Panc1 (cell line): Measurements from ENCODE around the gene USP27X. TPM values are rescaled to one million over a fixed set of nuclear protein-coding genes. Genes with fewer than 3 reads are reported as not detected.

Source experiments
- ATAC-seq: fragments of 200-7000 bp; cut with Tn5 transposase; 2 replicates; pipeline ENCODE4 v1.9.1; 2020; ENCODE audit warnings: mild to moderate bottlenecking, moderate library complexity
- BruUV-seq: library from RNA; stranded (reverse); fragments of 400-500 nt; replicated peaks from 2 replicates; lab custom pipeline; 2021; lab: Mats Ljungman, UMichigan
- CTCF ChIA-PET: fragments of 300-600 bp; sonication (Branson Sonifier 250); formaldehyde crosslinking; loops from one replicate; lab custom pipeline; 2022; ENCODE audit warnings: antibody characterized with exemption; lab: Charles Lee
- POLR2A ChIA-PET: fragments of 300-600 bp; sonication (Branson Sonifier 250); formaldehyde crosslinking; loops from one replicate; lab custom pipeline; 2022; ENCODE audit warnings: antibody characterized with exemption; lab: Charles Lee
- DNase-seq: peaks from one replicate; pipeline ENCODE4 v3.0.0-alpha.2; 2010; ENCODE audit warnings: low read depth, low spot score
- H3K27ac ChIP-seq: 2 replicates; pipeline ENCODE4 v1.5.1; 2011; ENCODE audit warnings: mild to moderate bottlenecking, low read length, inconsistent platforms
- H3K27me3 ChIP-seq: fragments of 200-500 bp; sonication (Bioruptor generic); 2 replicates; pipeline ENCODE4 v1.6.0; 2014; ENCODE audit warnings: low read length, inconsistent platforms; ENCODE audit not compliant: control insufficient read depth, insufficient read depth
- H3K36me3 ChIP-seq: fragments of 200-500 bp; sonication (Bioruptor generic); 2 replicates; pipeline ENCODE4 v1.5.1; 2014; ENCODE audit warnings: inconsistent platforms, mild to moderate bottlenecking, low read length, moderate library complexity; ENCODE audit not compliant: control insufficient read depth, insufficient read depth
- H3K4me1 ChIP-seq: 2 replicates; pipeline ENCODE4 v1.5.1; 2011; ENCODE audit warnings: inconsistent platforms, mild to moderate bottlenecking, low read length, moderate library complexity; ENCODE audit not compliant: control insufficient read depth, insufficient read depth
- H3K4me3 ChIP-seq, 2 experiments: 2 replicates each; pipeline ENCODE4 v1.5.1; 2011 to 2012; ENCODE audit warnings: low read depth in 2 of 2, low read length in 2 of 2, mild to moderate bottlenecking in 2 of 2, inconsistent platforms in 1 of 2, moderate library complexity in 1 of 2
- H3K9me3 ChIP-seq: fragments of 200-500 bp; sonication (Bioruptor generic); 2 replicates; pipeline ENCODE4 v1.5.1; 2014; ENCODE audit warnings: low read depth, mild to moderate bottlenecking, inconsistent platforms, low read length, moderate library complexity; ENCODE audit not compliant: control insufficient read depth, insufficient read depth
- CTCF ChIP-seq: fragments of 450-650 bp; IDR thresholded peaks from 2 replicates; pipeline ENCODE4 v1.5.1; 2017; ENCODE audit warnings: mild to moderate bottlenecking
- POLR2AphosphoS5 ChIP-seq: IDR thresholded peaks from 2 replicates; pipeline ENCODE4 v1.6.1; 2012; ENCODE audit warnings: mild to moderate bottlenecking, low read depth, low read length, moderate library complexity
- REST ChIP-seq, 2 experiments: IDR thresholded peaks; 2 replicates each; pipeline ENCODE4 v1.6.1; 2011 to 2012; ENCODE audit warnings: low read depth in 2 of 2, control low read depth in 1 of 2, low read length in 1 of 2, mild to moderate bottlenecking in 1 of 2, moderate library complexity in 1 of 2; ENCODE audit not compliant: insufficient read depth in 1 of 2
- SIN3A ChIP-seq: IDR thresholded peaks from 2 replicates; pipeline ENCODE4 v1.6.1; 2012; ENCODE audit warnings: low read depth, mild to moderate bottlenecking, low read length, moderate library complexity, borderline replicate concordance; ENCODE audit not compliant: insufficient read depth
- TCF7L2 ChIP-seq: IDR thresholded peaks from 2 replicates; pipeline ENCODE4 v1.6.1; 2011; ENCODE audit warnings: mild to moderate bottlenecking, low read depth, low read length, inconsistent platforms
- in situ Hi-C: cut with HindIII; loops from 2 replicates; pipeline ENCODE4 v1.10.0; 2016; ENCODE audit warnings: low sequenced_read_pairs, low pct_unique_long_range_greater_than_20kb
- intact Hi-C: fragments of 100-400 bp; cut with micrococcal nuclease; formaldehyde crosslinking; loops from one replicate; pipeline ENCODE4 v1.10.0; 2022; ENCODE audit not compliant: unreplicated experiment
- total RNA-seq: library from RNA; stranded (reverse); gene quantifications from one replicate; pipeline ENCODE4 v1.2.1, GENCODE V29; 2021; ENCODE audit not compliant: unreplicated experiment

Gene USP27X
- total RNA-seq, 1 experiment from 2014 or later, result 3.1 TPM

DNA sequence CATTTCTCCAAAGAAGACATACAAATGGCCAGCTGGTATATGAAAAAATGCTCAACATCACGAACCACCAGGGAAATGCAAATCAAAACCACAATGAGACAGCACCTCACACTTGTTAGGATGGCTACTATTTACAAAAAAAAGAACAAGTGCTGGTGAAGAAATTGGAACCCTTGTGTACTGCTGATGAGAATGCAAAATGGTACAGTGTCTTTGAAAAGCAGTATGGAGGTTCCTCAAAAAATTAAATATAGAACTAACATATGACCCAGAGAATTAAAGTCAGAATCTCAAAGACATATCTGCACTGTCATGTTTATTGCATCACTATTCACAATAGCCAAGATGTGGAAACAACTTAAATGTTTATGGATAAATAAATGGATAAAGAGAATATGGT, 29.3 kb upstream of the USP27X start:
- ATAC-seq, result no peak
- TF ChIP-seq TCF7L2, result no peak
- TF ChIP-seq CTCF, result no peak
- CTCF ChIA-PET, result no interaction called here
- intact Hi-C loops (no loop called here), in situ Hi-C loops (no loop called here)
- Histone ChIP-seq H3K27me3 (peaks cover 3% of the 10 kb centered on the region; the same call in 1 of the 2 replicates), H3K9me3 (no peaks in the 10 kb centered on the region), H3K27ac (no peak overlapping the region), H3K4me3 (no peak overlapping the region), H3K36me3 (no peaks in the 10 kb centered on the region), H3K4me1 (no peaks in the 10 kb centered on the region)
- no TSS peak for BruUV-seq
- POLR2A ChIA-PET, result no interaction called here
- DNase-seq, result no peak

DNA sequence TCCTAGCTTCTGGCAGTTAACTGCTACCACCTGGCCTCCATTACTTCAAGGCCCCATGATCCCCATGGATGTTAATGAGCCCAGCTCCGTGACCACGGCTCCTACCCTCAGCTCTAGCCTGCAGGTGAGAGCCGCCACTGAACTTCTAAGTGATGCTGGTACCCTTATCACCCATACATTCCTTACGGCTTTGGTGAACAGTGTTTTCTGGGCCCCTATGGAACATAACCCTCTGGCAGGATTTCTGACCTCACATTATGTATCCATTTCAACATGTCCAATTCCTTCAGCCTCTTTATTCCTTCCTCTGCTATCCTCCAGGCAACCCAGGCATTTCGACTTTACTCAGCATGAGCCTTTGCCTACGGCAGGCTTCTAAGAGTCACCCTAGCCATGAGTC, 25.6 kb upstream of the USP27X start:
- H3K27me3 ChIP-seq, result peaks cover 3% of the 10 kb centered on the region; the same call in 1 of the 2 replicates
- intact Hi-C loops, result no loop called here
- H3K27ac ChIP-seq, result no peak overlapping the region
- ATAC-seq (no peak), DNase-seq (no peak)
- H3K36me3 ChIP-seq, result no peaks in the 10 kb centered on the region
- CTCF ChIA-PET, result no interaction called here
- in situ Hi-C loops, result no loop called here
- no peak overlapping the region for H3K4me3 ChIP-seq
- no peak for TF ChIP-seq POLR2AphosphoS5
- no peak for TF ChIP-seq REST (IDR thresholded peaks at IDR 0.05; ENCODE audit: insufficient read depth in 1 of 2, low read depth in 2 of 2, low read length in 1 of 2)
- no peak for TF ChIP-seq SIN3A
- no peak for TF ChIP-seq CTCF
- TF ChIP-seq TCF7L2, result no peak
- no peaks in the 10 kb centered on the region for H3K4me1 ChIP-seq
- POLR2A ChIA-PET, result no interaction called here
- BruUV-seq, result no TSS peak
- no peaks in the 10 kb centered on the region for H3K9me3 ChIP-seq
